H9 (cell line): Measurements from ENCODE around the gene ZNF804A. TPM values are rescaled to one million over a fixed set of nuclear protein-coding genes. Genes with fewer than 3 reads are reported as not detected.

Experiments used
- DNase-seq: peaks from one replicate; pipeline ENCODE4 v3.0.0-alpha.2; 2017
- H2AFZ ChIP-seq: one replicate; pipeline ENCODE4 v1.6.1; 2013; ENCODE audit warnings: mild to moderate bottlenecking, low read length, control low read depth, moderate library complexity
- H2AK5ac ChIP-seq: 2 replicates; pipeline ENCODE4 v1.6.1; 2013; ENCODE audit warnings: low read length, control low read depth, mixed read lengths; ENCODE audit not compliant: insufficient read length
- H2BK120ac ChIP-seq: one replicate; pipeline ENCODE4 v1.6.1; 2013; ENCODE audit warnings: low read depth, mild to moderate bottlenecking, low read length, control low read depth, inconsistent platforms; ENCODE audit not compliant: poor library complexity, severe bottlenecking
- H2BK12ac ChIP-seq: 2 replicates; pipeline ENCODE4 v1.6.1; 2013; ENCODE audit warnings: low read length, control low read depth, mixed read lengths, low read depth; ENCODE audit not compliant: insufficient read length
- H2BK15ac ChIP-seq: 2 replicates; pipeline ENCODE4 v1.6.1; 2013; ENCODE audit warnings: low read depth, low read length, control low read depth
- H2BK20ac ChIP-seq: one replicate; pipeline ENCODE4 v1.6.1; 2013; ENCODE audit warnings: low read depth, mild to moderate bottlenecking, low read length, control low read depth, inconsistent platforms; ENCODE audit not compliant: poor library complexity, severe bottlenecking
- H2BK5ac ChIP-seq: 2 replicates; pipeline ENCODE4 v1.6.1; 2013; ENCODE audit warnings: low read length, control low read depth, mixed read lengths; ENCODE audit not compliant: insufficient read length
- H3K14ac ChIP-seq: 2 replicates; pipeline ENCODE4 v1.6.1; 2013; ENCODE audit warnings: low read length, control low read depth; ENCODE audit not compliant: insufficient read depth
- H3K18ac ChIP-seq: 2 replicates; pipeline ENCODE4 v1.6.1; 2013; ENCODE audit warnings: low read depth, mild to moderate bottlenecking, mixed read lengths, low read length, control low read depth; ENCODE audit not compliant: insufficient read length
- H3K23ac ChIP-seq: 2 replicates; pipeline ENCODE4 v1.6.1; 2013; ENCODE audit warnings: low read length, control low read depth, mixed read lengths, low read depth; ENCODE audit not compliant: insufficient read length
- H3K23me2 ChIP-seq: 2 replicates; pipeline ENCODE4 v1.6.1; 2013; ENCODE audit warnings: low read depth, mild to moderate bottlenecking, mixed read lengths, low read length, control low read depth; ENCODE audit not compliant: insufficient read length, poor library complexity, severe bottlenecking
- H3K27ac ChIP-seq: 2 replicates; pipeline ENCODE4 v1.5.1; 2013; ENCODE audit warnings: low read length, control low read depth, mixed read lengths, low read depth; ENCODE audit not compliant: insufficient read length
- H3K27me3 ChIP-seq: 2 replicates; pipeline ENCODE4 v1.6.1; 2013; ENCODE audit warnings: low read length, control low read depth, inconsistent platforms; ENCODE audit not compliant: insufficient read depth
- H3K4ac ChIP-seq: 2 replicates; pipeline ENCODE4 v1.6.1; 2013; ENCODE audit warnings: low read depth, mild to moderate bottlenecking, control low read depth, inconsistent platforms, low read length, moderate library complexity
- H3K4me1 ChIP-seq: 2 replicates; pipeline ENCODE4 v1.6.1; 2013; ENCODE audit warnings: low read length, control low read depth, inconsistent platforms; ENCODE audit not compliant: insufficient read depth
- H3K4me2 ChIP-seq: 2 replicates; pipeline ENCODE4 v1.6.1; 2013; ENCODE audit warnings: low read length, control low read depth, mixed read lengths; ENCODE audit not compliant: insufficient read length, insufficient read depth
- H3K56ac ChIP-seq: 2 replicates; pipeline ENCODE4 v1.6.1; 2013; ENCODE audit warnings: low read depth, mild to moderate bottlenecking, mixed read lengths, low read length, control low read depth; ENCODE audit not compliant: insufficient read length
- H3K79me1 ChIP-seq: 2 replicates; pipeline ENCODE4 v1.6.1; 2013; ENCODE audit warnings: low read depth, mild to moderate bottlenecking, moderate library complexity, low read length, control low read depth, inconsistent platforms; ENCODE audit not compliant: insufficient read depth, poor library complexity, severe bottlenecking
- H3K79me2 ChIP-seq: 2 replicates; pipeline ENCODE4 v1.6.1; 2013; ENCODE audit warnings: low read length, control low read depth, inconsistent platforms; ENCODE audit not compliant: insufficient read depth
- H3K9ac ChIP-seq: 2 replicates; pipeline ENCODE4 v1.6.1; 2013; ENCODE audit warnings: low read length, control low read depth, mixed read lengths; ENCODE audit not compliant: insufficient read length; ENCODE audit errors: extremely low read depth
- H3K9me3 ChIP-seq: one replicate; pipeline ENCODE4 v1.6.1; 2013; ENCODE audit warnings: low read depth, low read length, inconsistent platforms; ENCODE audit not compliant: control insufficient read depth
- H3T11ph ChIP-seq: one replicate; pipeline ENCODE4 v1.6.1; 2013; ENCODE audit warnings: mild to moderate bottlenecking, low read length, control low read depth, inconsistent platforms
- H4K20me1 ChIP-seq: one replicate; pipeline ENCODE4 v1.6.1; 2013; ENCODE audit not compliant: control insufficient read depth, insufficient read length, insufficient read depth
- H4K5ac ChIP-seq: 2 replicates; pipeline ENCODE4 v1.6.1; 2013; ENCODE audit warnings: low read depth, mild to moderate bottlenecking, mixed read lengths, low read length, control low read depth; ENCODE audit not compliant: insufficient read length
- H4K8ac ChIP-seq: replicated peaks from 2 replicates; pipeline ENCODE4 v1.6.1; 2013; ENCODE audit warnings: low read length, control low read depth, mixed read lengths, low read depth; ENCODE audit not compliant: insufficient read length
- H4K91ac ChIP-seq: 2 replicates; pipeline ENCODE4 v1.6.1; 2013; ENCODE audit warnings: low read depth, mild to moderate bottlenecking, moderate library complexity, mixed read lengths, low read length, control low read depth; ENCODE audit not compliant: insufficient read length
- H3K27ac Mint-ChIP-seq, 3 experiments: 2 replicates in 2 of 3; 3 replicates in 1 of 3; pipeline ENCODE4 v1.8.0; 2020 to 2021; ENCODE audit warnings: mixed read lengths in 3 of 3, mild to moderate bottlenecking in 1 of 3, moderate library complexity in 1 of 3
- H3K27me3 Mint-ChIP-seq: 2 replicates; pipeline ENCODE4 v1.8.0; 2021; ENCODE audit warnings: low read depth, mild to moderate bottlenecking, moderate library complexity, mixed read lengths
- H3K36me3 Mint-ChIP-seq, 3 experiments: 2 replicates in 2 of 3; 3 replicates in 1 of 3; pipeline ENCODE4 v1.8.0; 2020 to 2021; ENCODE audit warnings: low read depth in 3 of 3, mixed read lengths in 3 of 3; ENCODE audit not compliant: insufficient read depth in 1 of 3
- H3K4me1 Mint-ChIP-seq, 2 experiments: 2 replicates each; pipeline ENCODE4 v1.8.0; 2020; ENCODE audit warnings: mixed read lengths in 2 of 2
- H3K4me3 Mint-ChIP-seq, 2 experiments: 2 replicates in 1 of 2; 3 replicates in 1 of 2; pipeline ENCODE4 v1.8.0; 2020 to 2021; ENCODE audit warnings: mild to moderate bottlenecking in 2 of 2, mixed read lengths in 2 of 2, moderate library complexity in 1 of 2
- H3K9me3 Mint-ChIP-seq, 2 experiments: 2 replicates in 1 of 2; 3 replicates in 1 of 2; pipeline ENCODE4 v1.8.0; 2020; ENCODE audit warnings: mild to moderate bottlenecking in 2 of 2, mixed read lengths in 2 of 2, moderate library complexity in 1 of 2
- WGBS: extraction: QIAGEN DNeasy Blood & Tissue Kit; methylation state at CpG from one replicate; pipeline ENCODE4 v1.1.7; 2013; ENCODE audit warnings: missing lambda C conversion rate, low lambda C conversion rate, mixed read lengths; ENCODE audit not compliant: insufficient read length; ENCODE audit errors: extremely low coverage; 5-methylcytosine and 5-hydroxymethylcytosine counted together
- total RNA-seq: library from RNA; stranded (reverse); gene quantifications from 2 replicates; pipeline ENCODE4 v1.2.1, GENCODE V29; 2021
- TF ChIP-seq, protein P1 (sequence below): fragments of 200-600 bp; sonication (generic); conservative IDR thresholded peaks from 3 replicates; pipeline ENCODE4 v1.8.0; 2021; ENCODE audit warnings: antibody characterized with exemption, mild to moderate bottlenecking

ZNF804A gene
- total RNA-seq, 1 experiment from 2014 or later: not detected

DNA sequence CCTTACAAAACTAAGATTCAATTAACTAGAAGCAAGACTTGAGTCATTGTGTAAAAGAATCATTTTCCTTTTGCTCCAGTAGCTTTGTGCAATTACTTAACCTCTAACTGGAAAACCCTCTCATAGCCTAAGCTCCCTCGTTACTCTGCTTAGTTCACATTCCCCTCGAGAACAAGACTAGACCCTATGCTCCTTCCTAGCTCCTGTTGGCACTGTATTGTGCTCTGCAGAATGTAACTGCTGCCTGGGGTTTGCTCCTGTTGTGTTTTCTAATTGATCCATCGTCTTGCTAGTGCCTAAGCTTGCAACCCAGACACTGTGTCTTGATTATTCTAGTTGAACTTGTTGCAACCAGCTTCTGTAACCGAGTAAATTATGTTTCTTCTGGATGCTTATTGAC lies 347.0 kb downstream of the ZNF804A start:
- H2AFZ ChIP-seq: no peak overlapping the region
- no peak overlapping the region for H3K4ac ChIP-seq
- Mint-ChIP-seq H3K4me1 (peaks cover 8% of the 10 kb centered on the region in 2 experiments), H3K36me3 (no peaks in the 10 kb centered on the region), H3K27me3 (no peaks in the 10 kb centered on the region), H3K27ac (peak overlapping the region; percentile 42 to 92 (median 62); a peak in 4 of 7 replicates), H3K4me3 (no peak overlapping the region), H3K9me3 (no peaks in the 10 kb centered on the region)
- H3K4me2 ChIP-seq: no peak overlapping the region
- WGBS: no CpG with 5 or more reads among the region's 4 CpGs
- H3K79me2 ChIP-seq: no peaks in the 10 kb centered on the region
- H3K27ac ChIP-seq: no peak overlapping the region
- H3K79me1 ChIP-seq: no peaks in the 10 kb centered on the region
- H3K4me1 ChIP-seq: no peaks in the 10 kb centered on the region
- no peak overlapping the region for H3K14ac ChIP-seq
- no peak overlapping the region for H3K18ac ChIP-seq
- H4K91ac ChIP-seq: no peak overlapping the region
- no peak overlapping the region for H2BK5ac ChIP-seq
- no peaks in the 10 kb centered on the region for H3K27me3 ChIP-seq
- H2BK120ac ChIP-seq: no peak overlapping the region
- no peak overlapping the region for H3K23ac ChIP-seq
- no peak overlapping the region for H2BK15ac ChIP-seq
- H2BK12ac ChIP-seq: no peak overlapping the region
- no peaks in the 10 kb centered on the region for H3K23me2 ChIP-seq
- no peak overlapping the region for H2BK20ac ChIP-seq
- H3T11ph ChIP-seq: no peak overlapping the region
- no peak overlapping the region for H4K8ac ChIP-seq
- TF ChIP-seq, protein P1, sequence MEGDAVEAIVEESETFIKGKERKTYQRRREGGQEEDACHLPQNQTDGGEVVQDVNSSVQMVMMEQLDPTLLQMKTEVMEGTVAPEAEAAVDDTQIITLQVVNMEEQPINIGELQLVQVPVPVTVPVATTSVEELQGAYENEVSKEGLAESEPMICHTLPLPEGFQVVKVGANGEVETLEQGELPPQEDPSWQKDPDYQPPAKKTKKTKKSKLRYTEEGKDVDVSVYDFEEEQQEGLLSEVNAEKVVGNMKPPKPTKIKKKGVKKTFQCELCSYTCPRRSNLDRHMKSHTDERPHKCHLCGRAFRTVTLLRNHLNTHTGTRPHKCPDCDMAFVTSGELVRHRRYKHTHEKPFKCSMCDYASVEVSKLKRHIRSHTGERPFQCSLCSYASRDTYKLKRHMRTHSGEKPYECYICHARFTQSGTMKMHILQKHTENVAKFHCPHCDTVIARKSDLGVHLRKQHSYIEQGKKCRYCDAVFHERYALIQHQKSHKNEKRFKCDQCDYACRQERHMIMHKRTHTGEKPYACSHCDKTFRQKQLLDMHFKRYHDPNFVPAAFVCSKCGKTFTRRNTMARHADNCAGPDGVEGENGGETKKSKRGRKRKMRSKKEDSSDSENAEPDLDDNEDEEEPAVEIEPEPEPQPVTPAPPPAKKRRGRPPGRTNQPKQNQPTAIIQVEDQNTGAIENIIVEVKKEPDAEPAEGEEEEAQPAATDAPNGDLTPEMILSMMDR: no peak
- H3K56ac ChIP-seq: no peak overlapping the region
- H3K9me3 ChIP-seq: no peaks in the 10 kb centered on the region
- H4K20me1 ChIP-seq: no peaks in the 10 kb centered on the region
- H3K9ac ChIP-seq: no peak overlapping the region
- no peak overlapping the region for H2AK5ac ChIP-seq
- DNase-seq: no peak
- H4K5ac ChIP-seq: no peak overlapping the region
